Stimulated activated CD4-positive, alpha-beta T cell treated with anti-CD3 and anti-CD28 coated beads, Interleukin-15, amount 100 ng/mL, for 48 hours (primary cell): ENCODE measurements around the gene CCL20.
A peak's percentile ranks its signal among the peaks of the same experiment; 100 is the strongest.
"Not testable (repeated sequence)": the region's sequence is repeated elsewhere in the genome, so short reads cannot be mapped to it uniquely, and the experiment has no call there.

Experiments
- DNase-seq, 2 donors: peaks; one replicate each; pipeline ENCODE4 v3.0.0-alpha.2; 2020; ENCODE audit warnings: low read depth in 2 of 2

CCL20 gene

GRCh38 chr2:227834423-227834822, 20.8 kb downstream of the CCL20 start:
- DNase-seq = no peak

GRCh38 chr2:227834916-227835650, 21.4 kb downstream of the CCL20 start:
- no peak for DNase-seq

DNA sequence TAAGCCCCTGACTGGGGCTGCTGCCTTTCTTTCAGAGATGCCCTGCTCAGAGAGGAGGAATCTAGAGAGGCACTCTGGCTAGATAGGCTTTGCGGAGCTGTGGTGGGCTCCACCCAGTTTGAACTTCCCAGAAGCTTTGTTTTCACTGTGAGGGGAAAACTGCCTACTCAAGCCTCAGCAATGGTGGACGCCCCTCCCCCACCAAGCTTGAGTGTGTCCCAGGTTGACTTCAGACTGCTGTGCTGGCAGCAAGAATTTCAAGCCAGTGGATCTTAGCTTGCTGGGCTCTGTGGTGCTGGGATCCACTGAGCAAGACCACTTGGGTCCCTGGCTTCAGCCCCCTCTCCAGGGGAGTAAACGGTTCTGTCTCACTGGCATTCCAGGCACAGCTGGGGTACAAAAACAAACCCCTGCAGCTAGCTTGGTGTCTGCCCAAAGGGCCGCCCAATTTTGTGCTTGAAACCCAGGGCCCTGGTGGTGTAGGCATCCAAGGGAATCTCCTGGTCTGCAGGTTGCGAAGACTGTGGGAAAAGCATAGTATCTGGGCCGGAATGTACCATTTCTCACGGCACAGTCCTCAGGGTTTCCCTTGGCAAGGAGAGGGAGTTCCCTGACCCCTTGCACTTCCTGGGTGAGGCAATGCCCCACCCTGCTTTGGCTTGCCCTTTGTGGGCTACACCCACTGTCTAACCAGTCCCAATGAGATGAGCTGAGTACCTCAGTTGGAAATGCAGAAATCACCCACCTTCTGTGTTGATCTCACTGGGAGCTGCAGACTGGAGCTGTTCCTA, 25.9 kb downstream of the CCL20 start:
- DNase-seq = not testable (repeated sequence)

DNA sequence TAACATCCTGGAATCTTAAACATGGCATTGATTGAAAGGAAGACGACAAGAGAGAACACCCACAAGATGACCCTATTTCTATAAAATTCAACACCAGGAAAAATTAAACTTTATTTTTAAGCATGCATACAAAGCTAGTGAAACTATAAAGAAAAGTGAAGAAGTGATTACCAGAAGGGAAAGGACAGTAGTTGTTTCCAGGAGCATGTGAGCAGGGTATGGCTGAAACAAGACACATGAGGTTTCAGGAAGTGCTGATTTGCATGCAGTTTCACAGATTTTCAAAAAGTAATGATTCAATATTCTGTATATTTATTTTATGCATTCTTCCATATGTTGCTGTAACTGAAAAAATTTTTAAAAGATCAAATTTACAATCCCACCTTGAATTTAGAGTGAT, 33.2 kb downstream of the CCL20 start:
- DNase-seq = no peak

- no peak for DNase-seq
These were observed 34.5 kb downstream of the CCL20 start for GRCh38 chr2:227848146-227848545.

DNA sequence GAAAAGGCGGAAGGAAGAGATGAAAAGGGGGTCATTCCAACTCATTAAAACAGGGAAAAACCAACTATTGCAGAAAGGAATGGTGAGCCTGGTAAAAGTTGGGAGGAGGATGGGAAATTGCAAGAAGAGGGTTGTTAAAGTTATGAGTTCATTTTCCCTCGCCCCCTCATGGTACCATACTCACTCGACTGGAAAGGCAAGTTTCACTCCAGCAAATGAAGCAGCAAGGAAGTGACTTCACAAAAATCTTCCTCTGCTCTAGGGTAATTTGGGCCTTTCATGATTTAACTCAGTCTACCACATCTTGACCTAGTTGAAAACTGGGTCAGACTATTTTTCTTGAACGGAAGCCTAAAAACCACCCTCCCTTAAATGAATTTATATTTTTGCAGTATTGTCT, 34.9 kb downstream of the CCL20 start:
- DNase-seq = no peak

- DNase-seq = no peak
These were observed 36.3 kb downstream of the CCL20 start for GRCh38 chr2:227849906-227850305.

- DNase-seq = no peak
These were observed 39.6 kb downstream of the CCL20 start for GRCh38 chr2:227853204-227853629.

DNA sequence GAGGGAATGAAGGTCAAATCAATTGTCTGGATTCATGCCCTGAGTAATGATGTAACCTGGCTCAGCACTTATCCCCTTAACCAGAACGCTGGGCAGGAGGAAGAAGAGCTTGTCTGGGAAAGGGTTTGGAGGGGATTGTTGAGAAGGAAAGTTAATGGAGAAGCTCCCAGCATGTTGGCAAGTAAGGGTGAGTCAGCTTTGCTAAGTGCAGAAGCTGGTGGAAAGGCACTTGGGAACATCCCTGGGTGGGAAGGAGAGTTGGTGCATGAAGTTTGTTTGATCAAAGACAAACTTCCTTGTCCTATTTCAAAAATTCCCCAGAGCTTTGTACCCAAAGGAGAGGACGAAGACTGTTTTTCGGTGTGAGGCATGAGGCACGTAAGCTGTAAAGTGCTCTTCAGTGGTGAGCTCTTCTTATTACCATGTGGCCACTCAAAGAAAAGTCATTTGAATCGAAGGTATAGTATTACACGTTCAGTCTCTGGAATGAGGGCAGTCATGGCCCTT, 40.2 kb downstream of the CCL20 start:
- DNase-seq = no peak

- DNase-seq = no peak
These were observed 41.8 kb downstream of the CCL20 start for GRCh38 chr2:227855440-227855839.

DNA sequence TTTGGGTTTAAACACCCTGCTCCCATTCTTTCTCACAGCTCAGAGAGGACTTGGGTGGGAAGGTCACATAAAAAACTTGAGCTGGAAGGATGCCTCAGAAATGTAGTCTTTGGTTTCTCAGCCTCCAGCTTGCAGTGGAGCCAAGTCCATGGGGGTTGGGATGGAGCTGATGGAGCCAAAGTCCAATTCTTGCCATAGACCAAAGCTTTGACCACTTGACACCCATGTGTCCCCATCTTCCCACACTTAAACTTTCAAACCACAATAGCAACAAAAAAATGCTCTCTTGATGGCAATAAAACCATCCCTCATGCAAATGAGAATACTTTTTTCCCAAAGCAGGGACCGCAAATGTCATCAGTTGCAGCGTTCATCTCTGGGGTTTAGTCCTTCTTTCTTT, 43.1 kb downstream of the CCL20 start:
- no peak for DNase-seq

DNA sequence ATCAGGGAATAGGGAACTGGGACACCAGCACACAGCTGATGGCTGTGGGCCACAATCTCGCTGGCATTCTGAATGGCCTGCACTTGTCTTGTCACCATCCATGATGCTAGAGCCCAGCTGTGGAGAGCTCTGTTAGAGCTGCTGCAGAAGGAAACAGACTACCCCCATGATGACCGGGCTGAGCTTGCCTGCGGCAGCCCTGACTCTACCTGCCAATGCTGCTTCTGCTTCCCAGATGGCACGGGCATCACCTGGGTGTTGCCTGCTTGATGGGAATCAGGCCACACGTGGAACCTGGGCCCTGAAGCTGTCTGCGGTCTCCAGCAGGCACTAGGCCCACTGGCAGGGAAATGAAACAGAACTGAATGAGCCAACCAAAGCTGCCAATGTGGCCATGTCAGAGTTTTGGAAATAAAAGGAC, 46.6 kb downstream of the CCL20 start:
- DNase-seq = no peak

DNA sequence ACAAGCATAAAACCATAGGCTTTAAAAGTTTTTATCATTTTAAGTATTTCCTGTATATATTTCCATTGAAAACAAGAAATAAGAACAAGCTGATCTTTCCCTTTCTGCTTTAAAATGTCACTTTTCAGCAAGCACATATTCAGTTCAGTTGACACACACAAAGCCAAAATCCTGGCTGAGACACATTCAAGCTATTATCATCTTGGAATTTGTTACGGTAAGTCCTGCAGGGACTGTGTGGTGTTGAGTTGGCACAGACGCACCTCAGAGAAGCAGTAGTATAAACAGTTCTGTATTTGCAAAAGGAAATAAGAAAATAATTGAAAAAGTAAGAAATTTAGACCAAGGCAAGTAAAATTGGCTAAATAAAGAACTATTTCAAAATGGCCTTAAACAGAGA, 47.4 kb downstream of the CCL20 start:
- DNase-seq = no peak

DNA sequence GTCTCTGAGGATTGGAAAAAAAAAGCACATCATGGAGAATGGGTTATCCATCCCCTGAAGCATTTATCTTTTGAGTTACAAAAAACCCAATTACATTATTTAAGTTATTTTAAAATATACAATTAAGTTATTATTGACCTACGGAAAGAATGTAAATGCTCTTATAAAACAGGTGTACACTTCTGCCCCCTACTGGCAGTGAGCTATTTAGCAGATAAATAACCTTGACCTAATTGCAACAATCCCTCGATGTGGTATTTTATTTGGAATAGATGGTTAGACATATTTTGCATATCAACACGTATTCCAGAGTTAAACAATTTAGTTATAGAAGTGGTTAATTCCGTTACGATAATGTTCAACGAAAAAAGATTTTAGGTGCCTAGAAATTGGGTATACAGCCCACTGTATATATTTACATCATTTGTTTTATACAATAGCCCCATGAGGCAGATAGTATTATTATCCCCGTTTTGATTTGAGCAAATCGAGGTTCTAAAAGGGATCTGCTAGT, 48.6 kb downstream of the CCL20 start:
- DNase-seq = peak in 1 of 2 donors; percentile 17

GRCh38 chr2:227862741-227863588, 49.3 kb downstream of the CCL20 start:
- DNase-seq = no peak

DNA sequence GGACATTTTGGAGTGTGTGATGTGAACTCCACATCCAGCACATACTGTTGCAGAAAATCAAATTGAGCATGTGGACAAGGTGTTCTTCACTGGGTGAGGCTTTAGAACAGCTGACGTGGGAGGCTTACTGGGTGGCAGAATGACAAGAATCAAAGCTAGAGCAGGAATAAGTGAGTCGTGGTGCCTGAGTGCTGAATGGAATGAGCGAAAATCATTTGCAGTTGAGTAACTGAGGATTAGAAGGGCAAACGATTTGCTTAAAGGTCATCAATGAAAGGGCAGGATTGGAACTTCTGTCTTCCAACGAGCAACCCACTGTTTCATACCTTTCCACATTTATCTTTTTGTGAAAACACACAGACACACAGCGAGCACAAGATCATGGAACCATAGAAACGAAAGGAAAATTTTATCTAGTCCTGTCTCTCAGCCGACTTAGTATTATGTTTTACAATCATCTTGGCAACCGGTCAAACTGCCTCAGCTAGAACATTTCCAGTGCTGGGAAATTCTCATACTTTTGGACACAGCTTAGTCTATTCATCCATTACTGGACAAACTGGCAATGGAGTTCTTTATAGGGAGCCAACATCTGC, 50.6 kb downstream of the CCL20 start:
- no peak for DNase-seq

DNA sequence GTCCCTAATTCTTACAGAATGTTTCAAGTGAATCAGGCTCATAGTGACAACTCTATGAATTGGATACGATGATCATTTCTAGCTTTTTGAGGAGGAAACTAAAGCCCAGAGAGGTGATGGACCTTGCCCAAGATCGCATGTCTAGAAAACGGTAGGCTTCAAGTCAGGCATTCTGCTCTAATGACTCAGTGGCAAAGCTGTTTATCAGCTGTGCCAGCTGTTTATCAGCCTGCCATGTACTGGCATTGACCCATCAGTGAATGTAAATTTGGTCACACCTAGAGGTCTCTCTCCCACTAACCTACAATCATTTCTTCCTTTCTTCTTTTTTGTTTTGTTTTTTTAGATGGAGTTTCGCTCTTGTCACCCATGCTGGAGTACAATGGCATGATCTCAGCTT, 51.6 kb downstream of the CCL20 start:
- DNase-seq = no peak
